Measurements from ENCODE around the gene TRAM2.

The TRAM2 gene

GRCh38 chr6:52564856-52565255, 12.0 kb downstream of the TRAM2 start:
- DNase-seq = no peak

GRCh38 chr6:52562911-52563310, 13.9 kb downstream of the TRAM2 start:
- DNase-seq = no peak

GRCh38 chr6:52560462-52560861, 16.4 kb downstream of the TRAM2 start:
- DNase-seq = no peak

GRCh38 chr6:52558266-52559000, 18.4 kb downstream of the TRAM2 start:
- no peak for DNase-seq

GRCh38 chr6:52557389-52558265, 19.2 kb downstream of the TRAM2 start:
- DNase-seq = no peak

- no peak for DNase-seq
Measured at GRCh38 chr6:52555518-52556233, 21.2 kb downstream of the TRAM2 start.

GRCh38 chr6:52554684-52555280, 22.1 kb downstream of the TRAM2 start:
- DNase-seq = no peak

- DNase-seq = no peak
Measured at GRCh38 chr6:52553719-52554118, 23.1 kb downstream of the TRAM2 start.

GRCh38 chr6:52553158-52553557, 23.7 kb downstream of the TRAM2 start:
- DNase-seq = no peak

- DNase-seq = no peak
Measured at GRCh38 chr6:52552278-52552643, 24.6 kb downstream of the TRAM2 start.

- no peak for DNase-seq
Measured at GRCh38 chr6:52551483-52552277, 25.2 kb downstream of the TRAM2 start.

- DNase-seq = no peak
Measured at GRCh38 chr6:52550870-52551269, 26.0 kb downstream of the TRAM2 start.

GRCh38 chr6:52550014-52550575, 26.8 kb downstream of the TRAM2 start:
- no peak for DNase-seq

- no peak for DNase-seq
Measured at GRCh38 chr6:52549428-52549827, 27.4 kb downstream of the TRAM2 start.

GRCh38 chr6:52548999-52549398, 27.9 kb downstream of the TRAM2 start:
- DNase-seq = no peak

GRCh38 chr6:52548353-52548713, 28.5 kb downstream of the TRAM2 start:
- no peak for DNase-seq

- DNase-seq = no peak
Measured at GRCh38 chr6:52547647-52548352, 29.1 kb downstream of the TRAM2 start.

- DNase-seq = no peak
Measured at GRCh38 chr6:52546678-52547077, 30.2 kb downstream of the TRAM2 start.

- no peak for DNase-seq
Measured at GRCh38 chr6:52546192-52546591, 30.7 kb downstream of the TRAM2 start.

- no peak for DNase-seq
Measured at GRCh38 chr6:52545406-52546119, 31.3 kb downstream of the TRAM2 start.
